ENCODE results near the gene CCDC89.

The CCDC89 gene

DNA sequence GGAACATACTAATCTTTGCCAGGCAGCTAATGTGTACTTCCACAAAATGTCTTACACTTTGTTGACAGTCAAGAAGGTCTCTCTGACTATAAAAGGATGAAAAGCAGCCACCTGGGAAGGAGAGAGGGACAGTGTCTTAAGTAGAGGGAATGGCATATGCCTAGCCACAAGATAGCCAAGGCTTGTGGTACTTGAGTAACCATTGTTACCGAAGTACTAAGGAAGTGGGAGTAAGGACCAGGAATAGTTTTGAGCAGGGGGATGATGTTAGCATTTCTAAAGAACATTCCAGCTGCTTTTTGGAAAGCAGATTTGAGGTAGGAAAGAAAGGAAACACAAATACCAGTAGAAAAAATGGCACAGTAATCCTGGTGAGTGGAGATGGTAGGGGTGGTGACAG, 34.9 kb downstream of the CCDC89 start:
- DNase-seq = no peak

GRCh38 chr11:85647604-85648299, 38.2 kb downstream of the CCDC89 start, which contains the start of gene TMEM126A:
Gene TMEM126A (plus strand): TSS chr11:85647967. CDS start chr11:85650256, 2,289 bp downstream.
- peak; percentile 83 for DNase-seq

DNA sequence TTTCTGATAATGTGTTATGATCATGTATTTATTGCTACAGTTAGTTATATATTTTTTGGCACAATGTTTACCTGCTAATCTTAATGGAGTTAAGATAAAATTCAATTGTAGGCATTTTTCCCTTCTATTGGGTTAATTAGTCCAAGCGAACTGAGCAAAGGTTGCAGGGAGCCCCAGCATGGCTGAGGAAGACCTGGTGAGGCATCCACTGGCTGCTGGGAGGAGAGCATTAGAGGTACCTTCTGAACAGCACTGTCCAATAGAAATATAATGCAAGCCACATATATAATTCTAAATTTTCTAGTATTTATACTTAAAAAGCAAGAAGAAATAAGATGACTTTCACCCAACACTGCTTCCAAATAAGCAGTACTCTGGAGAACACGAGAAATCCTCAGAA, 38.9 kb downstream of the CCDC89 start:
- no peak for DNase-seq

GRCh38 chr11:85643191-85643614, 42.8 kb downstream of the CCDC89 start:
- DNase-seq = no peak

GRCh38 chr11:85634747-85635146, 51.2 kb downstream of the CCDC89 start:
- DNase-seq = no peak

Data from fibroblast of skin of back (primary cell).